ENCODE data around the gene TPSB2.
"Not testable (repeated sequence)": the region's sequence is repeated elsewhere in the genome, so short reads cannot be mapped to it uniquely, and the experiment has no call there.

Gene TPSB2

GRCh38 chr16:1243363-1243762, 13.4 kb upstream of the TPSB2 start:
- ATAC-seq: not testable (repeated sequence)

DNA sequence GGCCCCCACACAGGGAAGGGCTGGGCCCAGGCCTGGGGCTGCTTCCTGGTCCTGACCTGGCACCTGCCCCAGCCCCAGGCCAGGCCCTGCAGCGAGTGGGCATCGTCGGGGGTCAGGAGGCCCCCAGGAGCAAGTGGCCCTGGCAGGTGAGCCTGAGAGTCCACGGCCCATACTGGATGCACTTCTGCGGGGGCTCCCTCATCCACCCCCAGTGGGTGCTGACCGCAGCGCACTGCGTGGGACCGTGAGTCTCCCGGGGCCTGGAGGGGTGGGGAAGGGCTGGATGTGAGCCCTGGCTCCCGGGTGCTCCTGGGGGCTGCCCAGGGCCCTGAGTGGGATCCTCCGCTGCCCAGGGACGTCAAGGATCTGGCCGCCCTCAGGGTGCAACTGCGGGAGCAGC, 11.1 kb upstream of the TPSB2 start:
- ATAC-seq: not testable (repeated sequence)

DNA sequence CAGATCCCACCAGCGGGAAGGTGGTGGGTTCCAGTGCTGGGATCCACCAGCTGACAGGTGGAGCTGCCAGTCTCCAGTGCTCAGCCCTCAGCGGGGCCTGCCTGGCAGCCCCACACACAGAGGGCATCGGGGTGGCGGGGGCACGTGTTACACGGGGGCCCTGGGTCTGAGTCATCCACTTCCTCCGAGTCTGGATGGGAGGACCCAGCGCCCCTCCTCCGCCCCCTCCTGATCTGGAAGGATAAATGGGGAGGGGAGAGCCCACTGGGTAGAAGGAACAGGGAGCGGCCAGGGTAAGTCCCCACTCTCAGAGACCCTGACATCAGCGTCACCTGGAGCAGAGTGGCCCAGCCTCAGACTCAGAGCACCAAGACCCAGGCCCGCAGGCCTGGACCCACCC, 10.5 kb upstream of the TPSB2 start, which contains the start of gene TPSAB1:
TPSAB1 (plus strand) TSS at position 270 of the 400 bp plus-strand sequence. CDS start 234 bp downstream, outside the sequence.
- not testable (repeated sequence) for ATAC-seq

DNA sequence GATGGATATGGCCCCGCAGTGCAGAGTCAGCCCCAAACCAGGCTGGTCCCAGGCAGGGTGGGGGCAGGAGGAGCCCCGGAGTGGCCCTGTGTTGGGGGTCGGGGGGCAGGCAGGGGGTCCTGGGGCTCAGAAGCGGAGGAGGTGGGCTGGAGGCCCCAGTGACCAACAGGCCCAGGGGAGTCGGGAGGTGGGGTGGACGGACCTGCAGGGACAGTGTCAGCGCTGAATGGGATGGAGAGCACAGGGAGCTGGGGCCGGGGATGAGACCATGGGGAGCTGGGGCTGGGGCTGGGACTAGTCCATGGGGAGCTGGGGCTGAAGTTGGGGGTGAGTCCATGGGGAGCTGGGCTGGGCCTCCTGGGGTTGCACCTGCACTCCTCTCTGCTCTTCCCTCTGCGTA, 9.6 kb upstream of the TPSB2 start:
- not testable (repeated sequence) for ATAC-seq

DNA sequence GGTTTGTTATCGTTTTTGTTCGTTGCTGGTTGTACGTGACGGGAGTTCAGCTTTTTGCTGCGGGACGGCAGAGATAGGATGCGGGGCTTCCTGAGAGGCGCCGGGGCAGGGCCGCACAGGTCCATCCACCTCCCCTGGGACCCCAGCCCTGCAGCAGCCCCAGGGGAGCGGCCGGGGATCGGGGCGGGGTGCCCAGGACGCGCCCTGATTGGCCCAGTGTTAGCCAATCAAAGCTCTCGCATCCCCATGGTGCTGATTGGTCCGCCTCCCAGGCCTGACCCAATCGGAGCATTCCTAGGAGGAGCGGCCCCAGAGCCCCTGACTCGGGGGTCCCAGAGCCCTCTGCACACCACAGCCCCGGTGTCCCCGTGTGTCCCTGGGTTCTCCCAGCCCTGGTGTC, 8.9 kb upstream of the TPSB2 start:
- peak; percentile 77 for ATAC-seq

DNA sequence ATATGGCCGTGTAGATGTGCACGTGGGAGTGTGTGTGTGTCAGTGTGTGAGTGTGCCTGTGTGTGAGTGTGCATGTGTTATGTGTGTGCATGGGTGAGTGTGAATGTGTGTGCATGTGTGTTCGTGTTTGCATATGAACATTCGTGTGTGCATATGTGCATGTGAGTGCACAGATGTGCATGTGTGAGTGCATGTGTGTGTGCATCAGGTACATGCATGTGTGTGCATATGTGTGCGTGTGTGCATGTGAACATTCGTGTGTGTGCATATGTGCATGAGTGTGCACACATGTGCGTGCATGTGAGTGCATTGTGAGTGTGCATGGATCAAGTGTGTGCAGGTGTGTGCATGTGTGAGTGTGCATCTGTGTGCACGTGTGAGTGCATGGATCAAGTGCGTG, 8.0 kb upstream of the TPSB2 start:
- no peak for TF ChIP-seq ZNF70 (CRISPR knock-in tag; IDR thresholded peaks at IDR 0.05)
- no peak for TF ChIP-seq TSHZ2 (CRISPR knock-in tag; IDR thresholded peaks at IDR 0.05)
- no peak for TF ChIP-seq ISL1 (CRISPR knock-in tag; IDR thresholded peaks at IDR 0.05)
- TF ChIP-seq ARNTL (CRISPR knock-in tag; IDR thresholded peaks at IDR 0.05; ENCODE audit: borderline replicate concordance, low read depth): no peak
- no peak for TF ChIP-seq TOX (CRISPR knock-in tag; IDR thresholded peaks at IDR 0.05; ENCODE audit: borderline replicate concordance)
- no peak for TF ChIP-seq ZNF565 (CRISPR knock-in tag; conservative IDR thresholded peaks at IDR 0.05; ENCODE audit: low read depth)
- TF ChIP-seq PPARA (CRISPR knock-in tag; IDR thresholded peaks at IDR 0.05; ENCODE audit: borderline replicate concordance): no peak
- no peak for TF ChIP-seq ESRRG (CRISPR knock-in tag; IDR thresholded peaks at IDR 0.05)
- TF ChIP-seq CSDC2 (CRISPR knock-in tag; IDR thresholded peaks at IDR 0.05): no peak
- no peak for ATAC-seq

DNA sequence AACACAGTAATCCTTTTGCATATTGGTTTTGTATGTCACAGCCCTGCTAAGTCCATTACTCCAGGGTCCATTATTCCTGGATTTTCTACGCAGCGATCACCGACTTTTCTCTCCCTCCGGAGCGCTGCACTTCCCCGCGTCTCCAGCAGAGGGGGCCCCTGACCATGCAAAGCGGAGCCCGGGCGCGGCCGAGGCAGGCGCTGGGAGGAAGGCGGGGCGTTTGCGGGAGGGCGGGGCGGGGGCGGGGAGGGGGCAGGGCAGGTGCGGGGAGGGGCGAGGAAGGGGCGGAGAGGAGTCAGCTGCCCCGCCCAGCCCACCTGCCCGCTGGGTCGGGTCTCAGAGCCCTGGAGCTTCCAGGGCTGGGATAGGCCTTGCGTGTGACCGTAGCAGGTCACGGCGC, 6.7 kb upstream of the TPSB2 start:
- peak; percentile 63 for ATAC-seq

DNA sequence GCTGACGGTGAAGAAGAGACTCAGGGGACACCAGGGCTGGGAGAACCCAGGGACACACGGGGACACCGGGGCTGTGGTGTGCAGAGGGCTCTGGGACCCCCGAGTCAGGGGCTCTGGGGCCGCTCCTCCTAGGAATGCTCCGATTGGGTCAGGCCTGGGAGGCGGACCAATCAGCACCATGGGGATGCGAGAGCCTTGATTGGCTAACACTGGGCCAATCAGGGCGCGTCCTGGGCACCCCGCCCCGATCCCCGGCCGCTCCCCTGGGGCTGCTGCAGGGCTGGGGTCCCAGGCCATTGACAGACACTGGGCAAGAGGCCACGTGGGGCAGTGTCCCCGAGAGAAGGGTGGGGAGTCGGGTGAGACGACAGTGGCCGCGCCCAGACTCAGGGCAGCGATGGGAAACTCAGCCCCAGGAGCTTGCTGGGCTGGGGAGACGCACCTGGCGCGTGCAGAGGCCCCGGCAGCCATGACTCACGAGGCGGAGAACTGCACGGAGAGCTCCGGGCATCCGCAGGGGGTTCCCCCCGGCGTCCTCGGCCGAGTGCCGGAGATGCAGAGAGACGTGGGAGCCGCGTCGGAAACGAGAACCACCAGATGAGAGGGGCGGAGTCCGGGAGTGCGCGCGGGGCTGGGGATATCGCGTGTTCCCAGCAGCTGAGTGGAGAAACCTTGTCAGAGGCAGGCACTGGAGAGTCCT, 2.2 kb upstream of the TPSB2 start:
- ATAC-seq: peak; percentile 83

- ATAC-seq: not testable (repeated sequence)
Observed at GRCh38 chr16:1231301-1231700, 1.3 kb upstream of the TPSB2 start.

DNA sequence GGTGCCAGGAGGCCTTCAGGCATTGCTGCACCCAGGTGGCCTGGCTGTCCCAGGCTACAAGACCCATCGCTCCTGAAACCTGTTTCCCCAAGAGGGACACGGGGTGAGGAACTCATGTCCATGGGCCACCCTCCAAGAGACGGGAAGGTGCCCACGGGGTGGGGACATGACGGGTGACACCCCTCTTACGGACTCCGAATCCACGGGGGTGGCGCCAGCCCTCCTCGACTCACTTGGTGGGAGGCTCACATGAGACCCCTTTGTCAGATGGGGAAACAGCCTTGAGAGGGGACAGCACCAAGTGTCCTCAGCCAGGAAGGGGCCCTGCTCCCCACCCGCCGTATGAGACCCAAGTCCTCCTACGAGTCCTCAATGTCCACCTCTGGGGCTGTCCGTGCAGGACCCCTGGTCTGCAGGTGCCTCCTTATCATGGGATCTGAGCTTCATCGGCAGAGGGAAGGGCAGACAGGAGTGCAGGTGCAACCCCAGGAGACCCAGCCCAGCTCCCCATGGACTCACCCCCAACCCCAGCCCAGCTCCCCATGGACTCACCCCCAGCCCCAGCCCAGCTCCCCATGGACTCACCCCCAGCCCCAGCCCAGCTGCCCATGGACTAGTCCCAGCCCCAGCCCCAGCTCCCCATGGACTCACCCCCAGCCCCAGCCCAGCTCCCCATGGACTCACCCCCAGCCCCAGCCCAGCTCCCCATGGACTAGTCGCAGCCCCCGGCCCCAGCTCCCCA, 658 bp upstream of the TPSB2 start:
- ATAC-seq: not testable (repeated sequence)

DNA sequence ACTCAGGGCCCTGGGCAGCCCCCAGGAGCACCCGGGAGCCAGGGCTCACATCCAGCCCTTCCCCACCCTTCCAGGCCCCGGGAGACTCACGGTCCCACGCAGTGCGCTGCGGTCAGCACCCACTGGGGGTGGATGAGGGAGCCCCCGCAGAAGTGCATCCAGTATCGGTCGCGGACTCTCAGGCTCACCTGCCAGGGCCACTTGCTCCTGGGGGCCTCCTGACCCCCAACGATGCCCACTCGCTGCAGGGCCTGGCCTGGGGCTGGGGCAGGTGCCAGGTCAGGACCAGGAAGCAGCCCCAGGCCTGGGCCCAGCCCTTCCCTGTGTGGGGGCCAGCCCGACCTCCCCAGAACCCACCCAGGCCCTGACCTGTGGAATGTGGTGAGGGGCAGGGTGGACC, 508 bp downstream of the TPSB2 start:
- ATAC-seq: not testable (repeated sequence)

- not testable (repeated sequence) for ATAC-seq
Observed at GRCh38 chr16:1228227-1228626, 1.8 kb downstream of the TPSB2 start.

DNA sequence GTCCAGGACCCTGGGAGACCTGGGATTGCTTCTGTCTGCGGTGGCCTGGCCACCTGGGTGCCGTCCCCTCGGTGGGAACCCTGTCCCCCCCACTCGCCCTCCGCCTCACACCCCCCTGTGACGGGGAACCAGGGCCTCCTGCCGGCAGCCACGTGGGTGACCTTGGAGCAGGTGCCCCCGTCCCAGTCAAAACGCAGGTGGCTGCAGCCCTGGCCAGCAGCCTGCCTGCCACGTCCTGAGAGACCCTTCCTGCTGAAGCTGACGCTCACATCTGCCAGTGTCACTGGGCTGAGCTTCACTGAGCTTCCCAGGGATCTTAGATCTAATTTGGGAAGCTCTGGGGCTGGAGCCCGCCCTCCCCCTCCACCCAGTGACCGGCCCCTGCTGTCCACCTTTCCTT, 3.3 kb downstream of the TPSB2 start:
- not testable (repeated sequence) for ATAC-seq

- ATAC-seq: peak; percentile 49
Observed at GRCh38 chr16:1225728-1226311, 4.2 kb downstream of the TPSB2 start.

Measured in SK-N-SH treated with all-trans-retinoic acid at 6 μM for 48 hours (cell line).